Esophagus muscularis mucosa (tissue), 4 donors: ENCODE measurements around the gene SLC26A6.

Experiments used
- EP300 ChIP-seq: sonication (generic); formaldehyde crosslinking; IDR thresholded peaks from one replicate; pipeline ENCODE4 v1.6.1; 2017; ENCODE audit warnings: antibody characterized with exemption
- POLR2A ChIP-seq: fragments of 450-650 bp; IDR thresholded peaks from one replicate; pipeline ENCODE4 v1.6.1; 2017; ENCODE audit warnings: antibody characterized with exemption, moderate library complexity, mild to moderate bottlenecking, low read depth
- POLR2AphosphoS5 ChIP-seq, 2 donors: sonication (generic); formaldehyde crosslinking; IDR thresholded peaks; one replicate each; pipeline ENCODE4 v1.6.1; 2017; ENCODE audit warnings: antibody characterized with exemption in 2 of 2
- TF ChIP-seq, protein P1 (sequence below), 3 experiments: fragments of 200-600 bp in 2 of 3; fragments of 450-650 bp in 1 of 3; sonication (generic) in 2 of 3; IDR thresholded peaks; one replicate each; pipeline ENCODE4 v1.5.1; 2017 to 2019; ENCODE audit warnings: antibody characterized with exemption in 3 of 3, mild to moderate bottlenecking in 2 of 3, moderate library complexity in 1 of 3

DNA sequence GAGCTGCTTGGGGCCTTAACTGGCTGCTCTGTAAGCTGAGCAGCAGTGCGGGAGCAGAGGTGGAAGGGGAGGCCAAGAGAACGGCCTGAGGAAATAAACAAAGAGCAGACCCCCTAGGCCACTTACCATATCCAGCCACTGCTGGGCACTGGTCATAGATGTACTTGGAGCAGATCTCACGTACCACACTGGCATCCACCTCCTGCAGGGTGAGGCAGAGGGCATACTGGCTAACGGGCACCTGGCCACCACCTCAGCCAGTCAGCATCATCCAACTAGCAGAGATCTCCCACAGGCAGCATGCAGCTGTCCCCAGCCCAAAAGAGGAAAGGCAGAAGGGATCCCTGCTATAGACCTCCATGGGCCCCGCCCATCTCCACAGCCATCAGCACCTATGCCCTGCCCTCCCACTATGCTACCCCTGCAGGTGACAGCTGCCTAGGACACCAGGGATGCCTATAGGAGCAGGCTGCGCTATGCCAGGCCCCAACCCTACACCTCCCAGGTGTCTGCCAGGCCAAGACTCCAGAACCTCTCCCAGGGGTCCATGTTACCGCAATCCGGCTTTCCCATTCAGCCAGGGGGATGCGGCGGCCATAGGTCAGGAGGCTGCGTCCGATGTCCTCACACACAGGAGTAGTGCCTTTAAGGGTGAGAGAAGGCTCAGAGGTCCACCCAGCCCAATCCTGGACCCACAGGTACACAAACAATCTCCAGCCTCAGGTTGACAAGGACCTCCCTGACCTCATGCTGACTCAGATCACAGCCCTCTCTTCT, 35.6 kb downstream of the SLC26A6 start:
- TF ChIP-seq POLR2A (no peak), EP300 (no peak), POLR2AphosphoS5 (IDR thresholded peaks at IDR 0.05) (no peak)
- TF ChIP-seq, protein P1, sequence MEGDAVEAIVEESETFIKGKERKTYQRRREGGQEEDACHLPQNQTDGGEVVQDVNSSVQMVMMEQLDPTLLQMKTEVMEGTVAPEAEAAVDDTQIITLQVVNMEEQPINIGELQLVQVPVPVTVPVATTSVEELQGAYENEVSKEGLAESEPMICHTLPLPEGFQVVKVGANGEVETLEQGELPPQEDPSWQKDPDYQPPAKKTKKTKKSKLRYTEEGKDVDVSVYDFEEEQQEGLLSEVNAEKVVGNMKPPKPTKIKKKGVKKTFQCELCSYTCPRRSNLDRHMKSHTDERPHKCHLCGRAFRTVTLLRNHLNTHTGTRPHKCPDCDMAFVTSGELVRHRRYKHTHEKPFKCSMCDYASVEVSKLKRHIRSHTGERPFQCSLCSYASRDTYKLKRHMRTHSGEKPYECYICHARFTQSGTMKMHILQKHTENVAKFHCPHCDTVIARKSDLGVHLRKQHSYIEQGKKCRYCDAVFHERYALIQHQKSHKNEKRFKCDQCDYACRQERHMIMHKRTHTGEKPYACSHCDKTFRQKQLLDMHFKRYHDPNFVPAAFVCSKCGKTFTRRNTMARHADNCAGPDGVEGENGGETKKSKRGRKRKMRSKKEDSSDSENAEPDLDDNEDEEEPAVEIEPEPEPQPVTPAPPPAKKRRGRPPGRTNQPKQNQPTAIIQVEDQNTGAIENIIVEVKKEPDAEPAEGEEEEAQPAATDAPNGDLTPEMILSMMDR (IDR thresholded peaks at IDR 0.05): no peak
